Measurements from ENCODE around the gene COQ8B.
A peak's percentile ranks its signal among the peaks of the same experiment; 100 is the strongest.

COQ8B gene

GRCh38 chr19:40717325-40717879, 716 bp upstream of the COQ8B start:
- no peak for DNase-seq

- DNase-seq = peak; percentile 68
Measured at GRCh38 chr19:40716031-40716481, 630 bp downstream of the COQ8B start.

GRCh38 chr19:40714441-40715299, 2.0 kb downstream of the COQ8B start:
- DNase-seq = peak; percentile 96

GRCh38 chr19:40713939-40714338, 2.7 kb downstream of the COQ8B start:
- DNase-seq = no peak

GRCh38 chr19:40709817-40710216, 6.9 kb downstream of the COQ8B start:
- no peak for DNase-seq

- DNase-seq = no peak
Measured at GRCh38 chr19:40707615-40708014, 9.1 kb downstream of the COQ8B start.

- DNase-seq = no peak
Measured at GRCh38 chr19:40705950-40706619, 10.6 kb downstream of the COQ8B start.

- DNase-seq = no peak
Measured at GRCh38 chr19:40705362-40705651, 11.4 kb downstream of the COQ8B start.

GRCh38 chr19:40704491-40705361, 12.0 kb downstream of the COQ8B start:
- no peak for DNase-seq

GRCh38 chr19:40703029-40703755, 13.5 kb downstream of the COQ8B start:
- DNase-seq = no peak

GRCh38 chr19:40702337-40703012, 14.2 kb downstream of the COQ8B start:
- no peak for DNase-seq

GRCh38 chr19:40701758-40702157, 14.9 kb downstream of the COQ8B start:
- DNase-seq = no peak

- no peak for DNase-seq
Measured at GRCh38 chr19:40700083-40700482, 16.6 kb downstream of the COQ8B start.

GRCh38 chr19:40697007-40697406, 19.7 kb downstream of the COQ8B start:
- no peak for DNase-seq

- no peak for DNase-seq
Measured at GRCh38 chr19:40695881-40696280, 20.8 kb downstream of the COQ8B start.

- DNase-seq = no peak
Measured at GRCh38 chr19:40693896-40694295, 22.8 kb downstream of the COQ8B start.

GRCh38 chr19:40693150-40693788, 23.4 kb downstream of the COQ8B start:
- no peak for DNase-seq

GRCh38 chr19:40692212-40692551, 24.5 kb downstream of the COQ8B start:
- DNase-seq = no peak

- no peak for DNase-seq
Measured at GRCh38 chr19:40691421-40692211, 25.1 kb downstream of the COQ8B start.

GRCh38 chr19:40690693-40691420, 25.8 kb downstream of the COQ8B start:
- peak; percentile 92 for DNase-seq
